Skeletal muscle tissue (tissue), 4 donors: Measurements from ENCODE around the gene TNS4. TPM values are rescaled to one million over a fixed set of nuclear protein-coding genes. Genes with fewer than 3 reads are reported as not detected.
A peak's percentile ranks its signal among the peaks of the same experiment; 100 is the strongest.

Source experiments
- H3K27ac ChIP-seq: one replicate; pipeline ENCODE4 v1.7.0; 2013; ENCODE audit warnings: mild to moderate bottlenecking, low read depth, low read length, inconsistent platforms
- H3K27me3 ChIP-seq, 3 donors: one replicate each; pipeline ENCODE4 v1.7.0; 2013; ENCODE audit warnings: low read length in 3 of 3; ENCODE audit not compliant: control insufficient read depth in 3 of 3, insufficient read depth in 3 of 3
- H3K36me3 ChIP-seq, 3 donors: one replicate each; pipeline ENCODE4 v1.7.0; 2013; ENCODE audit warnings: low read length in 3 of 3; ENCODE audit not compliant: control insufficient read depth in 3 of 3, insufficient read depth in 3 of 3
- H3K4me1 ChIP-seq, 3 donors: one replicate each; pipeline ENCODE4 v1.7.0; 2013; ENCODE audit warnings: low read length in 3 of 3, mild to moderate bottlenecking in 3 of 3; ENCODE audit not compliant: control insufficient read depth in 3 of 3, insufficient read depth in 3 of 3
- H3K4me3 ChIP-seq, 3 donors: one replicate each; pipeline ENCODE4 v1.7.0; 2013; ENCODE audit warnings: low read length in 3 of 3
- H3K9ac ChIP-seq, 3 donors: one replicate each; pipeline ENCODE4 v1.7.0; 2013; ENCODE audit warnings: low read length in 3 of 3, mild to moderate bottlenecking in 3 of 3, moderate library complexity in 2 of 3, low read depth in 1 of 3
- H3K9me3 ChIP-seq, 3 donors: one replicate each; pipeline ENCODE4 v1.7.0; 2013; ENCODE audit warnings: low read length in 3 of 3; ENCODE audit not compliant: control insufficient read depth in 3 of 3
- total RNA-seq: library from RNA; depleted of rRNA; stranded (reverse); fragments of >200 nt; gene quantifications from one replicate; pipeline ENCODE4 v1.2.3, GENCODE V29; 2014
- donor health status: Osteomylitis.

TNS4 gene
- total RNA-seq, 1 donor from 2014 or later, result not detected

DNA sequence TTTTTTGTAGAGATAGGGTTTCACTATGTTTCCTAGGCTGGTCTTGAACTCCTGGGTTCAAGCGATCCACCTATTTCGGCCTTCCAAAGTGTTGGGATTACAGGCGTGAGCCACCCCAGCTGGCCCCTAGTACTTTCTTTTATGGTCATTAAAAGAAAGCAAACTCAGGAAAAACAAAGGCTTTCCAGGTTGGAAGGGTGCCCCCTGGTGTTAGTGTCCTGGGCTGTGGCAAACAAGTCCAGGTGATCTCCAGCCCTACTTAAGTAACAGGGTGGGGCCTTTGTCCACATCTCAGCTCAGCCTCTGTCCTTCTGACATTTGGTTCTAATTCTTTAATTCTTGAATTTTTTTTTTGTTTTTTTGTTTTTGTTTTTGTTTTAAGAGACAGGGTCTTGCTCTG lies 51.2 kb downstream of the TNS4 start:
- H3K4me3 ChIP-seq, result no peak overlapping the region
- H3K9me3 ChIP-seq, result no peaks in the 10 kb centered on the region
- peaks cover 42 to 65% (median 58%) of the 10 kb centered on the region in 3 donors for H3K4me1 ChIP-seq
- no peak overlapping the region for H3K9ac ChIP-seq
- peaks cover 6 to 22% (median 9%) of the 10 kb centered on the region in 3 donors for H3K36me3 ChIP-seq
- H3K27ac ChIP-seq, result no peak overlapping the region
- no peaks in the 10 kb centered on the region for H3K27me3 ChIP-seq

DNA sequence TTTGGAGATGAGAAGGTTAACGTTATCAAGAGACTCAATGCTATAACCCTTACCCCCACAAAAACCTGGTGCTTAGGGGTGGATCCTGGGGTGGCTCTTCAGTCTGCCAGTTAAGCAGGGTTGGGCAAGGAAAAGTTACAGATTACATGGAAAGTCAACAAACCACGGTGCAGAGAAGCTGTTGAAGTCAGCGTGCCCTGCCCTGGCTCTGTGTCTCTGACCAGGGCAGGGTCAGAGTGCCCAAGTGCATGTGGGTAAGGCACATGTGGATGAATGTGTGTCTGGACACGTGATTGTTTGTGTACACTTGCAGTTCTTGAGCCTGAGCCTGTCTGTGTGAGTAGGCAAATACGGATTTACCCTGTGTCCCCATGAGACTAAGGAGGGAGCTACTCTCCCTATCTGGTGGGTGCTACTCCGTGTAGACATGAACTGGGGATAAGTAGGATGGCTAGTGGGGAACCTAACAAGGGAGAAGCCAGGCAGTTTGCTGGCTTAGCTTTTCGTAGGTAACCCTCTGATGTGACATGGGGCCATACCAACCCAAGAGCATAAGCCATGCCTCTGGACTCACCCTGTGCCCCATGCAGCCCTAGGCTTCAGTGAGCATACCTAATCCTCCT lies 52.7 kb downstream of the TNS4 start:
- Histone ChIP-seq H3K27ac (peak overlapping the region; percentile 54), H3K9me3 (no peaks in the 10 kb centered on the region), H3K9ac (peak overlapping the region in 1 of 3 donors; percentile 11), H3K4me1 (peaks cover 46 to 60% (median 58%) of the 10 kb centered on the region in 3 donors), H3K4me3 (peak overlapping the region; percentile 2 to 60 (median 20)), H3K36me3 (peaks cover 0 to 14% (median 4%) of the 10 kb centered on the region in 3 donors), H3K27me3 (peaks cover 0 to 4% (median 4%) of the 10 kb centered on the region in 3 donors)

DNA sequence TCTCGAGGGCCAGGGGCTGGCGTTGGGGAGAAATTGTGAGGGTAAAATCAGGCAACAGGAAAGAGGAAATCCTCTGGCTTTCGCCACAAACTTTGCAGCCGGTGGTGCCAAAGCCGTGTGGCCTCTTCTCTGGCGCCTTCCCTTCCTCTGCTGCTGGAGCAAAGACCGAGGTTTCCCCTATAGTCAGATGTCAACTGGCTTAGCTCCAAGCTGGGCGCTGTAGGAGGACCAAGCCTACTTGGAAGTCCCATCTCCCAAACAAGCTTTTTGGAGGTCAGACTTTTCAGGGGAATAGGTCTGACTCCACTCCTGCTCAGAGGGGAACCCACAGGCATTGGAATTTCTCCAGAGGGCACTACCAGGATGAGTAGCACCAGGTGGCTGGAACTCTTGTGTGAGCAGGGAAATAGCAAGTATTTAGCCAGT lies 53.2 kb downstream of the TNS4 start:
- no peaks in the 10 kb centered on the region for H3K9me3 ChIP-seq
- H3K36me3 ChIP-seq, result peaks cover 0 to 8% (median 4%) of the 10 kb centered on the region in 3 donors
- H3K4me3 ChIP-seq, result peak overlapping the region in 2 of 3 donors; percentile 54 to 60
- peak overlapping the region; percentile 54 for H3K27ac ChIP-seq
- H3K9ac ChIP-seq, result peak overlapping the region; percentile 3 to 19 (median 11)
- peaks cover 46 to 60% (median 55%) of the 10 kb centered on the region in 3 donors for H3K4me1 ChIP-seq
- H3K27me3 ChIP-seq, result peaks cover 0 to 5% (median 5%) of the 10 kb centered on the region in 3 donors

DNA sequence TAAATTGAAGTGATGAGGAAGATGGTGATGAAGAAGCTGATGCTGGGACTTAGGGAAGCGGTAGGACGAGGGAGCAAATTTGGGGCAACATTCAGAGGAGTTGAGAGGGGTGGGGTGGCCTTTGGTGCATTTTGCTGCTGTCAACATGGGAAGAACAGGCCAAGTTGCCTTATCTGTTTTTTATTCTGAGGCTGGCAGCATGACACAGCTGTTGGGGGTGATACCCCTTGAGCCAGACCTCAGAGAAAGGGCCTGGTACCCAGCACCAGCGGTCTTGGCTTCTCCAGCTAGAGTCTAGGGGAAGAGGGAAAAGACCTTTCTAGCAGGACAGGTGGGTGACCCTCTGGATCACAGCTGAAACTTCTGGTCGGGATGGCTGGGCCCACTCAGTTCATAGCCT lies 53.6 kb downstream of the TNS4 start:
- H3K4me1 ChIP-seq, result peaks cover 45 to 58% (median 55%) of the 10 kb centered on the region in 3 donors
- H3K27ac ChIP-seq, result peak overlapping the region; percentile 54
- H3K9ac ChIP-seq, result peak overlapping the region; percentile 3 to 19 (median 11)
- peaks cover 0 to 6% (median 2%) of the 10 kb centered on the region in 3 donors for H3K36me3 ChIP-seq
- H3K4me3 ChIP-seq, result peak overlapping the region in 2 of 3 donors; percentile 54 to 60
- H3K27me3 ChIP-seq, result peaks cover 0 to 5% (median 5%) of the 10 kb centered on the region in 3 donors
- H3K9me3 ChIP-seq, result no peaks in the 10 kb centered on the region

DNA sequence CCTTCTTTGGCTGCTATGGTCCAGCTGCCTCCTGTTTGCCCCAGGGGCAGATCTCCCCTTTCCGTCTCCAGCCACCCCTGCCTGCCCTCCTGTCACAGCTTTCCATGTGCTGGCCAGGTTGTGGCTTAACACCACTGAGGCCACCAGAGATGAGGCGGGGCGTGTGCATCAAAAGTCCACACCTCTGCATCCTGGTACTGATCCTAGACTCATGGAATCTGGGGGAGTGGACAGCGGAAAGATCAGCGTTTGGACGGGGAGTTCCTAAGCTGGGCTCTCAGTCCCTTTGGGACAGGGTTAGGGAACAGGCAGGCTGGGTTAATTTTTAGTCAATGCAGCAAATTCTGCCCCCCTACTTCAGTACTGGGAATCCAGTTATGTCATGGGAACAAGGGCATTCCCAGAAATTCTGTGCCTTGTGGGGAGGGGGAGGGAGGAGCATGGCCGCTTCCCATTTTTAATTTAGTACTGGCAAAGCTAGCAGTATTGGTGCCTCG lies 54.2 kb downstream of the TNS4 start:
- Histone ChIP-seq H3K27ac (peak overlapping the region; percentile 71), H3K9me3 (no peaks in the 10 kb centered on the region), H3K9ac (peak overlapping the region in 2 of 3 donors; percentile 44 to 54), H3K36me3 (peaks cover 0 to 6% (median 2%) of the 10 kb centered on the region in 3 donors), H3K4me3 (peak overlapping the region; percentile 54 to 61 (median 60)), H3K4me1 (peaks cover 45 to 58% (median 50%) of the 10 kb centered on the region in 3 donors), H3K27me3 (peaks cover 0 to 5% (median 5%) of the 10 kb centered on the region in 3 donors)

DNA sequence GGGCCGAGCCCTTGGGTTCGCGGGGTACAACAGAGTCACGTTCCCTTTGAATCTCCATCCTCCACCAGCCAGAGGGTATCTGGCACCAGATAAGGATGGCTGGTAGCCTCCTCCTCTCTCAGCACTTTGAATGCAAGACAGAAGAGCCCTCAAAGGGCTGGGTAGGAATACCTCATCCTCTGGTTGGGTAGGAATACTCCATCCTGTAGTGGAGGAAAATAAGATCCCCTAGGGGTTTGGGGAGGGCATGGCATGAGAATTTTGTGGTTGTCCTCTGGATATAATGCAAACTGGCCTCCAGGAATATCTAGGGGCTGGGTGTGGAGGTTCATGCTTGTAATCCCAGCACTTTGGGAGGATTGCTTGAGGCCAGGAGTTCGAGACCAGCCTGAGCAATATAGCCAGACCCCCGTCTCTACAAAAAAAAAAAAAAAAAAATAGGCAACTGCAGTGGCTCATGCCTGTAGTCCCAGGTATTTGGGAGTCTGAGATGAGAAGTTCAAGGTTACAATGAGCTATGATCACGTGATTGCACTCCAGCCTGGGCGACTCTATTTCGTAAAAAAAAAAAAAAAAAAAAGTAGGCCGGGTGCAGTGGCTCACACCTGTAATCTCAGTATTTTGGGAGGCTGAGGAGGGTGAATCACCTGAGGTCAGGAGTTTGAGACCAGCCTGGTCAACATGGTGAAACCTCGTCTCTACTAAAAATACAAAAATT lies 55.5 kb downstream of the TNS4 start:
- Histone ChIP-seq H3K4me1 (peaks cover 40 to 48% (median 41%) of the 10 kb centered on the region in 3 donors), H3K36me3 (peaks cover 0 to 6% (median 2%) of the 10 kb centered on the region in 3 donors), H3K27ac (peak overlapping the region; percentile 80)

DNA sequence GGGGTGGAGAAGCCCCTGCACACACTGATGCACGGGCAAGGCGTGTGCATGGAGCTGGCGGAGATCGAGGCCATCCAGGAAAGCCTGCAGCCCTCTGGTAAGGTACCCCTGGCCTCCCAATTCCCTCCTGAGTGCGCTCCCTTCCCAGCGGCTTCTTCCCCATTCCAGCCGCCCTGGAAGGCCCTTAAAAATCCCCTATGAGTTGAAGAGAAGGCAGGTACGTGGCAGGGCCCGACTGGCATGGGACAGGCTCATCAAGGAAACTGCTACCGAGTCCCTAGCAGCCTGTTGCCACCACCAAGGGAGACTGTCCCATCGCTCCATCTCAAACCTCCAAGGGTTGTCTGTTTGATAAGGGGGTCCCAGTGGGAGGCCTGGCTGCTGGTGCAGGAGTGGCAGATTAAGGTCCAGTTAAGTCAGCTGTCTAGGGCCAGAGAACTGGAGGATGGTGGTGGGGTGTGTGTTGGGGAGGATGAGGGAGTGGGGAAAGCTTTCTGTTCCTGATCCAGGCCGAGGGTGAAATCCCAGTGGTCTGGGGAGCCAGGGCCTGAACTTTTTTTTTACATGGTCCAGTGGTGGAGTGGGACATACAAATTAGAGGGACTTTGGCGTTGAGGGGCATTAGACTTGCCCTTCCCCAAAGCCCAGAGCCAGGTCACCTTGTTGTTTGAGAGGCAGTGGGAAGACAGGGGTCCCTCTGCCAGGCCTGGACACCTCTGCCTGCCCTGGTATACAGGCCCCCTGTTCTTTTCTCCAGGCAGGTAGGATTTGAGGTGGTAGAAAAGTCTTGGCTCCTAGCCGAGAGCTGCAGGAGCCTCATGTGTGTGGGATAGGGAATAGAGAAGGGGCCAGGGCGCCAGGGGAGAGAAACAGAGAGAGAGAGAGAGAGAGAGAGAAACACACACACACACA lies 57.2 kb downstream of the TNS4 start:
- peaks cover 0 to 5% (median 5%) of the 10 kb centered on the region in 3 donors for H3K27me3 ChIP-seq
- H3K36me3 ChIP-seq, result peaks cover 0 to 6% (median 2%) of the 10 kb centered on the region in 3 donors
- H3K9ac ChIP-seq, result peak overlapping the region; percentile 79 to 83 (median 82)
- H3K27ac ChIP-seq, result peak overlapping the region; percentile 80
- peak overlapping the region; percentile 75 to 84 (median 81) for H3K4me3 ChIP-seq
- H3K4me1 ChIP-seq, result peaks cover 31 to 42% (median 40%) of the 10 kb centered on the region in 3 donors
- no peaks in the 10 kb centered on the region for H3K9me3 ChIP-seq

More for the DNA sequence above, 55.5 kb downstream of the TNS4 start:
- Histone ChIP-seq H3K27me3 (peaks cover 0 to 5% (median 5%) of the 10 kb centered on the region in 3 donors), H3K9ac (peak overlapping the region; percentile 45 to 79 (median 68)), H3K9me3 (no peaks in the 10 kb centered on the region), H3K4me3 (peak overlapping the region; percentile 75 to 84 (median 81))

DNA sequence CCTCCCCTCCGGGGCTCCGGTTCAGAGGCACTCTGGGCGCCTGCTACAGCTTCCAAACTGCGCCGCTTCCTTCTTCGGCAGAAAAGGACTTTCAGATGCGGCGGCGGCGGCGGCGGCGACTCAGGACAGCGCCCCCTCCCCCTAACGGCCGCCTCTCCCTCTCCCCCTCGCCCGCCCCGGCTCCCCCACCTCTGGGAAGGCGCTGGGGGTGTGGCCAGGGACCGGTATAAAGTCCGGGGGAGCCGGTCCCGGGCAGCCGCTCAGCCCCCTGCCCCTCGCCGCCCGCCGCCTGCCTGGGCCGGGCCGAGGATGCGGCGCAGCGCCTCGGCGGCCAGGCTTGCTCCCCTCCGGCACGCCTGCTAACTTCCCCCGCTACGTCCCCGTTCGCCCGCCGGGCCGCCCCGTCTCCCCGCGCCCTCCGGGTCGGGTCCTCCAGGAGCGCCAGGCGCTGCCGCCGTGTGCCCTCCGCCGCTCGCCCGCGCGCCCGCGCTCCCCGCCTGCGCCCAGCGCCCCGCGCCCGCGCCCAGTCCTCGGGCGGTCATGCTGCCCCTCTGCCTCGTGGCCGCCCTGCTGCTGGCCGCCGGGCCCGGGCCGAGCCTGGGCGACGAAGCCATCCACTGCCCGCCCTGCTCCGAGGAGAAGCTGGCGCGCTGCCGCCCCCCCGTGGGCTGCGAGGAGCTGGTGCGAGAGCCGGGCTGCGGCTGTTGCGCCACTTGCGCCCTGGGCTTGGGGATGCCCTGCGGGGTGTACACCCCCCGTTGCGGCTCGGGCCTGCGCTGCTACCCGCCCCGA lies 58.0 kb downstream of the TNS4 start, which contains the start of gene IGFBP4:
TSS of gene IGFBP4 (plus strand) at position 255 of the 792 bp plus-strand sequence. CDS start at position 541, 286 bp downstream.
- Histone ChIP-seq H3K4me1 (peaks cover 23 to 34% (median 32%) of the 10 kb centered on the region in 3 donors), H3K9ac (peak within 1 kb of the TSS; percentile 79 to 83 (median 82)), H3K27ac (peak within 1 kb of the TSS; percentile 80), H3K4me3 (peak within 1 kb of the TSS; percentile 75 to 84 (median 81)), H3K27me3 (peaks cover 0 to 5% (median 5%) of the 10 kb centered on the region in 3 donors), H3K9me3 (no peaks in the 10 kb centered on the region), H3K36me3 (peaks cover 0 to 6% (median 2%) of the 10 kb centered on the region in 3 donors)
